ENCODE measurements around the gene EPB41. TPM values are rescaled to one million over a fixed set of nuclear protein-coding genes. Genes with fewer than 3 reads are reported as not detected.
"Not testable (repeated sequence)": the region's sequence is repeated elsewhere in the genome, so short reads cannot be mapped to it uniquely, and the experiment has no call there.

EPB41 gene
- total RNA-seq, 1 donor from 2014 or later, result 82.6 TPM

GRCh38 chr1:28933918-28934317 is 19.5 kb downstream of the EPB41 start:
- no peaks in the 10 kb centered on the region for H3K9me3 Mint-ChIP-seq (ENCODE audit: unreplicated experiment)
- H3K4me3 Mint-ChIP-seq (ENCODE audit: unreplicated experiment), result no peak overlapping the region
- H3K36me3 Mint-ChIP-seq (ENCODE audit: low read depth, unreplicated experiment), result peaks cover 4% of the 10 kb centered on the region
- TF ChIP-seq CTCF (IDR thresholded peaks at IDR 0.05; ENCODE audit: unreplicated experiment), result no peak
- no peak for DNase-seq (ENCODE audit: low spot score)
- H3K4me1 Mint-ChIP-seq (ENCODE audit: unreplicated experiment), result peaks cover 21% of the 10 kb centered on the region
- no peaks in the 10 kb centered on the region for H3K27me3 Mint-ChIP-seq (ENCODE audit: unreplicated experiment)
- peak overlapping the region; percentile 15 for H3K27ac Mint-ChIP-seq (ENCODE audit: unreplicated experiment)

- no peak for DNase-seq (ENCODE audit: low spot score)
- Mint-ChIP-seq H3K27me3 (ENCODE audit: unreplicated experiment) (no peaks in the 10 kb centered on the region), H3K9me3 (ENCODE audit: unreplicated experiment) (no peaks in the 10 kb centered on the region), H3K27ac (ENCODE audit: unreplicated experiment) (no peak overlapping the region), H3K36me3 (ENCODE audit: low read depth, unreplicated experiment) (peaks cover 4% of the 10 kb centered on the region), H3K4me1 (ENCODE audit: unreplicated experiment) (peaks cover 24% of the 10 kb centered on the region), H3K4me3 (ENCODE audit: unreplicated experiment) (no peak overlapping the region)
- TF ChIP-seq CTCF (IDR thresholded peaks at IDR 0.05; ENCODE audit: unreplicated experiment), result no peak
These were observed 20.3 kb downstream of the EPB41 start for GRCh38 chr1:28934676-28935075.

- DNase-seq (ENCODE audit: low spot score), result no peak
- Mint-ChIP-seq H3K27me3 (ENCODE audit: unreplicated experiment) (no peaks in the 10 kb centered on the region), H3K4me3 (ENCODE audit: unreplicated experiment) (no peak overlapping the region), H3K9me3 (ENCODE audit: unreplicated experiment) (no peaks in the 10 kb centered on the region), H3K36me3 (ENCODE audit: low read depth, unreplicated experiment) (peaks cover 4% of the 10 kb centered on the region), H3K4me1 (ENCODE audit: unreplicated experiment) (peaks cover 24% of the 10 kb centered on the region), H3K27ac (ENCODE audit: unreplicated experiment) (no peak overlapping the region)
- no peak for TF ChIP-seq CTCF (IDR thresholded peaks at IDR 0.05; ENCODE audit: unreplicated experiment)
These were observed 20.9 kb downstream of the EPB41 start for GRCh38 chr1:28935293-28935692.

DNA sequence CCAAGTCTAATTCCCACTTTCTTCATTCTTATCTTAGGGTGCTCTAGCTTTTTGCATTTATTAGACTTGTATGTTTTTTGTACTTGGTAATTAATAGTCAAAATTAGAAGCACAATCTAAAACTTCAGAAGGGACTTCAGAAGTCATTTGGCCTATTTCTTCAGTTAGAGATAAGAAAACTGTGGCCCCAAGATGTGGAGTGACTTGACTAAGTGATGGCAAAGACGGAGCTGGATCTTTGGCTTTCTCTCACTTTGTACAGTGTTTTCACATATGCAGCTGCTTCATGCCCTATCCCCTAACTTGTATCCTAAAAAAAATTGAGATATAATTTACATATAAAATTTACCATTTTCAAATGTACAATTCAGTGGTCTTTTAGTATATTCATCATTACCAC is 21.7 kb downstream of the EPB41 start:
- TF ChIP-seq CTCF (IDR thresholded peaks at IDR 0.05; ENCODE audit: unreplicated experiment), result no peak
- no peak for DNase-seq (ENCODE audit: low spot score)
- H3K36me3 Mint-ChIP-seq (ENCODE audit: low read depth, unreplicated experiment), result peaks cover 4% of the 10 kb centered on the region
- no peaks in the 10 kb centered on the region for H3K9me3 Mint-ChIP-seq (ENCODE audit: unreplicated experiment)
- H3K4me3 Mint-ChIP-seq (ENCODE audit: unreplicated experiment), result no peak overlapping the region
- no peak overlapping the region for H3K27ac Mint-ChIP-seq (ENCODE audit: unreplicated experiment)
- peaks cover 25% of the 10 kb centered on the region for H3K4me1 Mint-ChIP-seq (ENCODE audit: unreplicated experiment)
- no peaks in the 10 kb centered on the region for H3K27me3 Mint-ChIP-seq (ENCODE audit: unreplicated experiment)

DNA sequence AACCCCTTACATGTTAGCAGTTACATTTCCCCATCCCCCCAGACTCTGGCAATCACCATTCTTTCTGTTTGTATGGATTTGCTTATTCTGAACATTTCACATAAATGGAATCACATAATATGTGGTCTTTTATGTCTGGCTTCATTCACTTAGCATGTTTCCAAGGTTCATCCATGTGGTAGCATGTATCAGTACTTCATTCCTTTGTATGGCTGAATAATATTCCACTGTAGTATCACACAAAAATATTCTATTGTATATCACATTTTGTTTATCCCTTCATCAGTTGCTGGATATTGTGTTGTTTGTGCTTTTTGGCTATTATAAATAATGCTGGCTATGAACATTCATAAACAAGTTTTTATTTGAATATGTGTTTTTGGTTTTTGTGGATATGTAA is 22.2 kb downstream of the EPB41 start:
- Mint-ChIP-seq H3K4me1 (ENCODE audit: unreplicated experiment) (peaks cover 27% of the 10 kb centered on the region), H3K36me3 (ENCODE audit: low read depth, unreplicated experiment) (peaks cover 4% of the 10 kb centered on the region), H3K27me3 (ENCODE audit: unreplicated experiment) (no peaks in the 10 kb centered on the region), H3K4me3 (ENCODE audit: unreplicated experiment) (no peak overlapping the region), H3K9me3 (ENCODE audit: unreplicated experiment) (no peaks in the 10 kb centered on the region), H3K27ac (ENCODE audit: unreplicated experiment) (no peak overlapping the region)
- no peak for DNase-seq (ENCODE audit: low spot score)
- no peak for TF ChIP-seq CTCF (IDR thresholded peaks at IDR 0.05; ENCODE audit: unreplicated experiment)

DNA sequence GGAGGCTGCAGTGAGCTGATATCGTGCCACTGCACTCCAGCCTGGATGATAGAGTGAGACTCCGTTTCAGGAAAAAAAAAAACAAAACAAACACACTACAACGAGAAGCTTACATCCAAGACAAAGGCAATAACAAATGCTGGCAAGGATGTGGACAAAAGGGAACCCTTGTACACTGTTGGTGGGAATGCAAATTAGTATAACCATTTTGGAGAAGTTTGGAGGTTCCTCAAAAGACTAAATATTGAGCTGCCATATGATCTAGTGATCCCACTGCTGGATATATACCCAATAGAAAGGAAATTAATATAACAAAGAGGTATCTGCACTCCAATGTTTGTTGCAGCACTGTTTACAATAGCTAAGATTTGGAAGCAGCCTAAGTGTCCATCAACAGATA is 29.2 kb downstream of the EPB41 start:
- not testable (repeated sequence) for DNase-seq (ENCODE audit: low spot score); H3K36me3 Mint-ChIP-seq (ENCODE audit: low read depth, unreplicated experiment); H3K27ac Mint-ChIP-seq (ENCODE audit: unreplicated experiment); H3K4me3 Mint-ChIP-seq (ENCODE audit: unreplicated experiment); H3K27me3 Mint-ChIP-seq (ENCODE audit: unreplicated experiment); H3K9me3 Mint-ChIP-seq (ENCODE audit: unreplicated experiment)
- peaks cover 13% of the 10 kb centered on the region for H3K4me1 Mint-ChIP-seq (ENCODE audit: unreplicated experiment)

Measured in endothelial cell (in vitro differentiated cells).